GM11168 (cell line): ENCODE measurements around the gene IFI6.
"Not testable (repeated sequence)": the region's sequence is repeated elsewhere in the genome, so short reads cannot be mapped to it uniquely, and the experiment has no call there.

Source experiments
- in situ Hi-C: fragments of 300-500 bp; cut with MboI; formaldehyde crosslinking; loops from one replicate; pipeline ENCODE4 v1.12.0; 2022; ENCODE audit warnings: low sequenced_read_pairs; ENCODE audit not compliant: unreplicated experiment

The IFI6 gene

DNA sequence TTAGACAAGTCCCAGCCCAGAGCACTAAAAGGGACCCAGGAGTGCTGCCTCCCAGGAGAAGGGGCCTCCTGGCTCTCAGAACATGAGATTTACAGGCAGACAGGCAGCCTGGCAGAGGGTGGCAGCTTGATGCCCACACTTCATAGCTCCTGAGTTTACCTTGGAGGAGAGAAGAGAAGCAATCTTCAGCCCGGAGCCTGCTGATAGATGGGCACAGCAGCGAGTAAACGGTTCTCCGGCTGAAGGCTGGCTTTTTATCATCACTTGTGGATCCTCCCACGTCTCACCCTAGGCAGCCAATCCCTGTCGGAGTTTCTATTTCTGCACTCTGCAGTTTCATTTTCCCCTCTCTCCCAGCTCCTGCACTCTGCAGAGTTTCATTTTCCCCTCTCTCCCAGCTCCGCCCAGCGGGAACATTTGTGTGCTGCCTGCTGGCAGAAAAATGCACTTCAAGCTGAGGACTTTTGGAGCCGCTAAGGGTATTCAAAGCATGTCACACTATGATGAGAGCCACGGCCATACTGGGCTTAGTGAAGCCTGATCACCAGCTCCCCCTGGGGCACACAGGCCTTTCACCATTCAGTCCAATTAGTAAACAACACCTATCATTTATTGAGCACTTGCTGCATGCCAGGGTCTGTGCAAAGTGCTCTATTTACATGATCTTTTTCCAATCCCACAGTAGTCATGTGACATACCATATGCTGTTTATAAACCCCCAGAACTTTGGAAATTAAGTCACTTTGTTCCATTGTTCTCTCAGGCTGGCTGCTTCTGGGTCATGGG lies at the start of gene IFI6:
Gene IFI6 (minus strand): TSS at position 229 of the 786 bp plus-strand sequence. CDS start 2,878 bp downstream, outside the sequence.
- in situ Hi-C loops, result no loop called here

- in situ Hi-C loops, result no loop called here
Measured at GRCh38 chr1:27719286-27720251, 47.6 kb upstream of the IFI6 start.

DNA sequence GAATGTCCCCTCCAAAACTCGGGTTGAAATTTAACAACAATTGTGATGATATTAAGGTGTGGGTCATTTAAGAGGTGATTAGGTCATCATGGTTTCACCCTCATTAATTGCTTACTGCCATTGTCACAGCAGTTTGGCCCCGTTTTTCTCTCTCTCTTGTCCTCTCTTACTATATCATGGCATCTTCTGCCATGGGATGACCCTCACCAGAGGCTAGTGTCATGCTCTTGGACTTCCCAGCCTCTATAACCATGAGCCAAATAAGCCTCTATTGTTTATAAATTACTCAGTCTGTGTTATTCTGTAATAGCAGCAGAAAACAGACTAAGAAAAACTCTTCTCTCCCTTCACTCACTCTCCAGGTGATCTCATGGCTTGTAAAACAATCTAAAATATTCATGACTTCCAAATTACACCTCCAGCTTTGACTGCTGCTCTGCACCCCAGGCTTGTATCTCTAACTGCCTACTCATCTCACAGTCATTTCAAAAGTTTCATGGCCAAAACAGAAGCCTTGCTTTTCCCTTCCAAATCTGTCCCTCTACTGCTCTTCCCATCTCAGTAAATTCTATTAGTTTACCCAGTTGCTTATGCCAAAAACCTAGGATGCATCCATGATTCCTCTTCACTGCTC lies 44.4 kb upstream of the IFI6 start:
- in situ Hi-C loops, result no loop called here

- in situ Hi-C loops, result no loop called here
Measured at GRCh38 chr1:27713869-27714513, 42.0 kb upstream of the IFI6 start.

GRCh38 chr1:27713139-27713725 lies 41.2 kb upstream of the IFI6 start:
- in situ Hi-C loops, result no loop called here

DNA sequence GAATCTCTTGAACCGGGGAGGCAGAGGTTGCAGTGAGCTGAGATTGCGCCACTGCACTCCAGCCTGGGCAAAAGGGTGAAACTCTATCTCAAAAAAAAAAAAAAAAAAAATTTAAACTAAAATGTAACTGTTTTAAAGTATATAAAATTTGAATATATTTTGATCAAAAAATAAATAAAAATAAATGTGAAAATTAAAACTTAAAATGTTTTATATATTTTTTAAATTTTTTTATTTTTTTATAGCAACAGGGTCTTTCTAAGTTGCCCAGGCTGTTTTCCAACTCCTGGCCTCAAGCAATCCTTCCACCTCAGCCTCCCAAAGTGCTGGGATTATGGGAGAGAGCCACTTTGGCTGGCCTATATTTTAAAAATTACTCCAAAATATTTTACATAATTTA lies 38.6 kb upstream of the IFI6 start:
- in situ Hi-C loops, result no loop called here

DNA sequence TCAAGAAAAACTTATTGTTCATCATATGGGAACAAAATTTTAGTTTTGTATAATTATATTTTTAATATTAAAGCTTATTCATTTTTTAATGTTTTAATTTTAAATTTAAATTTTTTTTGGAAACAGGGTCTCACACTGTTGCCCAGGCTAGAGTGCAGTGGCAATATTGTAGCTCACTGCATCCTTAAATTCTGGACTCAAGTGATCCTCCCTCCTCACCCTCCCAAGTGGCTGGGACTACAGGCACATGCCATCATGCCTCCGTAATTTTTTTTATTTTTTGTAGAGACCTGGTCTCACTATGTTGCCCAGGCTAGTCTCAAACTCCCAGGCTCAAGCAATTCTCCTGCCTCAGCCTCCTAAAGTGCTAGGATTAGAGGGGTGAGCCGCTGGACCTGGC lies 33.6 kb upstream of the IFI6 start:
- in situ Hi-C loops, result no loop called here

GRCh38 chr1:27704958-27705357 lies 33.0 kb upstream of the IFI6 start:
- in situ Hi-C loops, result no loop called here

GRCh38 chr1:27696835-27697234 lies 24.8 kb upstream of the IFI6 start:
- in situ Hi-C loops, result not testable (repeated sequence)

DNA sequence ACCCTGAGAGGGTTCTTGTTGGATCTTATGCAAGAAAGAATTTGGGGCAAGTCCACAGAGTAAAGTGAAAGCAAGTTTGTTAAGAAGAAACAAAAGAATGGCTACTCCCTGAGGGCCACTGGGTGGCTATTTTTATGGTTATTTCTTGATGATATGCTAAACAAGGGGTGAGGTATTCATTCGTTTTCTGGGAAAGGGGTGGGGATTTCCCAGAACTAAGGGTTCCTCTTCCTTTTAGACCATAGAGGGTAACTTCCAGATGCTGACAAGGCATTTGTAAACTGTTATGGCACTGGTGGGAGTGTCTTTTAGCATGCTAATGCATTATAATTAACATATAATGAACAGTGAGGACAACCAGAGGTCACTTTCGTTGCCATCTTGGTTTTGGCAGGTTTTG lies 18.2 kb upstream of the IFI6 start:
- in situ Hi-C loops, result no loop called here

GRCh38 chr1:27689423-27690173 lies 17.6 kb upstream of the IFI6 start:
- in situ Hi-C loops, result no loop called here

GRCh38 chr1:27687906-27688305 lies 15.9 kb upstream of the IFI6 start:
- in situ Hi-C loops, result no loop called here

DNA sequence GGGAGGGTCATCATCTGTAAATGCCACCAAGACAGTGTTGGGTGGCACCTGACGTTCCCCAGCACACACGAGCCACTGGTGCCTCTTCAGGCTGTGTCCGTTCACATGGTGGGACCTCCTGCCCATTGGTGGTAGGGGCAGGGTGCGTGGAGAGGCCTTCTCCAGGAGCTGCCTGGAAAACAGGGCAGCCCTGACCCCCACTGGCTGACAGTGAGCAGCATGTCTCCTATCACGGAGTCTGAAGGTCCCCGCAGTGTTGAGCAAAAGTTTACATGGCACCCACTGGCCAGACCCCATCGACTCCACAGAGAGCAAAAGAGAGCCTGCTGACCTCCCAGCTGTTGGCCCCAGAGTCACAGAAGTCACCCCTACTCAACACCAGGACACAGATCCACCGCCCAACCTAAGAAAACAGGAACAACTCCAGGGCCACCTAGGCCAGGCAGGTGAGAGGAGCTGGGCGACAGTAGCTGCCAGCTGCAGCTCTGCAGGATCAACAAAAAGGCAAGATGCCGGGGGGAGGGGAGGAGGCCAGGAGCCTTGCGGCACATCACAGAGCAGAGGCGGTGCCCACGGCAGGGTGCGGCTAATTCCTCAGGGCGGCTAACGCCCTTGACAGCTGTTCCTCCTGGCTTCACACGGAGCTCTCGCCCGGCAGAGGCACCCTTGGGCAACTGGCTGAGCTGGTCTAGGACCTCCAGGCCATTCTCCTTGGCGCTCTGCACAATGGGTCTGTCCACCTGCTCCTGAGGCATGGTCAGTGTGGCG lies 14.4 kb upstream of the IFI6 start:
- in situ Hi-C loops, result no loop called here

GRCh38 chr1:27684176-27684575 lies 12.2 kb upstream of the IFI6 start:
- in situ Hi-C loops, result no loop called here

GRCh38 chr1:27682351-27682944 lies 10.5 kb upstream of the IFI6 start:
- in situ Hi-C loops, result no loop called here

DNA sequence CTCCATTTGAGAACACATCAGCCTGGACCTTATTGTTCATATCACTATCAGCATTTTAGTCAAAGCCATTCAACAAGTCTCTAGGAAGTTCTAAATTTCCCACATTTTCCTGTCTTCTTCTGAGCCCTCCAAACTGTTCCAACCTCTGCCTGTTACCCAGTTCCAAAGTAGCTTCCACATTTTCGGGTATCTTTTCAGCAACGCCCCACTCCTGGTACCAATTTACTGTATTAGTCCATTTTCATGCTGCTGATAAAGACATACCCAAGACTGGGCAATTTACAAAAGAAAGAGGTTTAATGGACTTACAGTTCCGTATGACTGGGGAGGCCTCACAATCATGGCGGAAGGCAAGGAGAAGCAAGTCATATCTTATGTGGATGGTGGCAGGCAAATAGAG lies 9.6 kb upstream of the IFI6 start:
- in situ Hi-C loops, result not testable (repeated sequence)

- in situ Hi-C loops, result not testable (repeated sequence)
Measured at GRCh38 chr1:27680225-27680791, 8.3 kb upstream of the IFI6 start.

DNA sequence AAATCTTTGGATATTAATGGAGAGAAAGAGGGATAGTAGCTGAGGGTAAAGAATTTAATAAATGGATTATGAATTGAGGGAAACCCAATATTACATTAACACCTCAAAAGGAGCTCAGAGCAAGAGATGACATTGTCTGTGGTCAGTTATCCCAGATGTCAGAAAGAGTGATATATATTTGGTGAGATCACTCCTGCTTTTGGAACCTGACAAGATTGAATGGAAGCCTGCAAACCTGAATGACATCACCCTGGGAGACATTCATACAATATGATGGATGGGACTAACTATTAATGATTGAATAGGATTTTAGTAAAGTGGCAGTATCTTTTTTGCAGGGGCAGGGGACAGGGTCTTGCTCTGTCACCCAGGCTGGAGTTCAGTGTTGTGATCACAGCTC lies 6.8 kb upstream of the IFI6 start:
- in situ Hi-C loops, result no loop called here
